Measurements from ENCODE around the gene MRPL41.
"Not testable (repeated sequence)": the region's sequence is repeated elsewhere in the genome, so short reads cannot be mapped to it uniquely, and the experiment has no call there.

Gene MRPL41

GRCh38 chr9:137551264-137552021, at the start of gene MRPL41:
TSS of gene MRPL41 (plus strand) at chr9:137551879. CDS start at chr9:137552082, 203 bp downstream.
- peak; percentile 96 for DNase-seq

- DNase-seq: no peak
These were observed 49.4 kb upstream of the MRPL41 start for GRCh38 chr9:137502008-137502911.

- no peak for DNase-seq
These were observed 47.3 kb upstream of the MRPL41 start for GRCh38 chr9:137504432-137504777.

- no peak for DNase-seq
These were observed 46.1 kb upstream of the MRPL41 start for GRCh38 chr9:137505421-137506140.

GRCh38 chr9:137506274-137506673, 45.4 kb upstream of the MRPL41 start:
- DNase-seq: no peak

GRCh38 chr9:137506702-137507171, 44.9 kb upstream of the MRPL41 start:
- no peak for DNase-seq

- DNase-seq: no peak
These were observed 42.5 kb upstream of the MRPL41 start for GRCh38 chr9:137509198-137509597.

GRCh38 chr9:137511126-137511525, 40.6 kb upstream of the MRPL41 start:
- not testable (repeated sequence) for DNase-seq

- no peak for DNase-seq
These were observed 39.8 kb upstream of the MRPL41 start for GRCh38 chr9:137511758-137512463.

GRCh38 chr9:137513136-137513535, 38.5 kb upstream of the MRPL41 start:
- DNase-seq: not testable (repeated sequence)

- not testable (repeated sequence) for DNase-seq
These were observed 37.7 kb upstream of the MRPL41 start for GRCh38 chr9:137513801-137514570.

- DNase-seq: no peak
These were observed 36.9 kb upstream of the MRPL41 start for GRCh38 chr9:137514691-137515337.

GRCh38 chr9:137515338-137515724, 36.3 kb upstream of the MRPL41 start:
- no peak for DNase-seq

GRCh38 chr9:137516144-137516917, 35.3 kb upstream of the MRPL41 start:
- DNase-seq: no peak

- not testable (repeated sequence) for DNase-seq
These were observed 32.8 kb upstream of the MRPL41 start for GRCh38 chr9:137518661-137519459.

- no peak for DNase-seq
These were observed 32.1 kb upstream of the MRPL41 start for GRCh38 chr9:137519553-137519952.

- no peak for DNase-seq
These were observed 30.9 kb upstream of the MRPL41 start for GRCh38 chr9:137520614-137521404.

GRCh38 chr9:137521405-137521985, 30.2 kb upstream of the MRPL41 start:
- no peak for DNase-seq

Measured in suppressor macrophage treated with lipopolysaccharide for 4 hours (primary cell).